ENCODE results near the gene PTGDS. TPM values are rescaled to one million over a fixed set of nuclear protein-coding genes. Genes with fewer than 3 reads are reported as not detected.

The PTGDS gene
- 4.7 TPM in 1 of 2 replicates, not detected in the other for total RNA-seq (2014; rRNA removed; shearing (Covaris generic))

DNA sequence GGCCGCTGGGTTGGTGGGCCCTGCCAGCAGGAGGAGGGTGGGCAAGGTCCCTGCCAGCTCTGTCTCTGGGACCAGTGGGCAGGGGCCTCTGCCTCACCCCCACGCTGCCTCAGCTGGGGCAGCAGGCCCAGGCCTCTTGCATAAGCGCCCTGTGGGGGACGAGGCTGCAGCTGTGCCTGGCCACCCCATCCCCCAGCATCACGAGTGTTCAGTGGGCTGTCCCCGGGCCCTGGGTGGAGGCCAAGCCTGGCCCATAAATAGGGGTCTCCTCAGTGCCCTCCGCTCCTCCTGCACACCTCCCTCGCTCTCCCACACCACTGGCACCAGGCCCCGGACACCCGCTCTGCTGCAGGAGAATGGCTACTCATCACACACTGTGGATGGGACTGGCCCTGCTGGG lies at the start of gene PTGDS:
PTGDS (plus strand) TSS at position 282 of the 400 bp plus-strand sequence; CDS start at position 357, 75 bp downstream.
- DNase-seq (ENCODE audit: low spot score) = peak; percentile 45
- in situ Hi-C loops (cut with HindIII; ENCODE audit: low sequenced_read_pairs) = no loop called here

DNA sequence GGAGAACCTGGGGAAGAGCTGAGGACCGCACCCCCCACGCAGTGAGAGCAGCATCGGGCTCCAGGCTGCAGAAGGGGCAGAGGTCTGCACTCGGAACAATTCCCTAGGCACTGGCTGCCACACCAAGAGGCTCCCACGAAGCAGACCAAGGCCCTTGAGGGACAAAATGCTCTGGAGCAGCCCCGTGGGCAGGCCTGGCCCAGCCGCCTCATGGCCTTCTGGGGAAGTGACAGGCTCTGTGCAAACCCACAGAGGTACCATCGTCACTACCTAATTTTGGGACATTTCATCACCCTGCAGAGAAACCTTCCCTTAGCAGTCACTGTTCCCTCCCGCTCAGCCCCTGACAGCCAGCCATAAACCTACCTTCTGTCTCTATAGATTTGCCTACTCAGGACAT lies 48.7 kb upstream of the PTGDS start:
- peak; percentile 78 for DNase-seq (ENCODE audit: low spot score)
- in situ Hi-C loops (cut with HindIII; ENCODE audit: low sequenced_read_pairs) = loop anchor here (25.0 kb wide), 2 partner anchors 109 to 234 kb away; partner anchors contain the start of genes ABCA2, FUT7, LRRC26 and NPDC1

DNA sequence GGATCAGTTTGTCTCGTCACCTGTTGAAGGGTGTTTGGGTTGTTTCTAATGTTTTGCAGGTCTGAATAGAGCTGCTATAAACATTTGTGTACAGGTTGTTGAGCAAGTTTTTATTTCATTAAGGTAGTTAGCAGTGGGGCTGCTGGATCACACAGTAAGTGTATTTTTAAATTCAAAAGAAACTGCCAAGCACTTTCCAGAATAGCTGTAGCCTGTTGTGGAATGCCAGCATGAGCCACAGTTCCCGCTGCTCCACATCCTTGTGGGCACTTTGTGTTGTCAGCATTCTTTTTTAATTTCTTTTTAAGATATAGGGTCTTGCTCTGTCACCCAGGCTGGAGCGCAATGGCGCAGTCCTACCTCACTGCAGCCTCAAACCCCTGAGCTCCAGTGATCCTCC lies 47.3 kb upstream of the PTGDS start:
- in situ Hi-C loops (cut with HindIII; ENCODE audit: low sequenced_read_pairs) = loop anchor here (10.0 to 25.0 kb wide), 4 partner anchors 45 to 232 kb away; partner anchors contain the start of genes ABCA2, FUT7, LRRC26 and NPDC1
- DNase-seq (ENCODE audit: low spot score) = no peak

DNA sequence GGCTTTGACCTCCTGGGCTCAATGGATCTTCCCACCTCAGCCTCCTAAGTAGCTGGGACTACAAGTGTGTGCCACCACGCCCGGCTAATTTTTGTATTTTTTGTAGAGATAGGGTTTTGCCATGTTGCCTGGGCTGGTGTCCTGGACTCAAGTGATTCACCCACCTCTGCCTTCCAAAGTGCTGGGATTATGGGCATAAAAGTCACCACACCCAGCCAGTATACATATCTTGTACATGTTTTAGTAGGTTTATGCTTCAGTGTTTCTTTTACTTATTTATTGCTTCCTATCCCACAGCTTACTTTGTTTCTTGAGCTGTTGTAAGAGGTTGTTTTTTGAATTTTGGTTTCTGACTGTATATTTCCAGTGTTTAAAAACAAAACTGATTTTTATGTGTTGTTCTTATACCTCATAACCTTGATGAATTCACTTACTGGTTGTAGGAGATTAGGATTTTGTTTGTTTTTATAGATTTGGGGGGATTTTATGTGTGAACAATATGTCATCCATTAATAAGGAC lies 45.6 kb upstream of the PTGDS start:
- in situ Hi-C loops (cut with HindIII; ENCODE audit: low sequenced_read_pairs) = loop anchor here (10.0 to 25.0 kb wide), 4 partner anchors 47 to 231 kb away; partner anchors contain the start of genes ABCA2, FUT7, LRRC26 and NPDC1
- DNase-seq (ENCODE audit: low spot score) = no peak

DNA sequence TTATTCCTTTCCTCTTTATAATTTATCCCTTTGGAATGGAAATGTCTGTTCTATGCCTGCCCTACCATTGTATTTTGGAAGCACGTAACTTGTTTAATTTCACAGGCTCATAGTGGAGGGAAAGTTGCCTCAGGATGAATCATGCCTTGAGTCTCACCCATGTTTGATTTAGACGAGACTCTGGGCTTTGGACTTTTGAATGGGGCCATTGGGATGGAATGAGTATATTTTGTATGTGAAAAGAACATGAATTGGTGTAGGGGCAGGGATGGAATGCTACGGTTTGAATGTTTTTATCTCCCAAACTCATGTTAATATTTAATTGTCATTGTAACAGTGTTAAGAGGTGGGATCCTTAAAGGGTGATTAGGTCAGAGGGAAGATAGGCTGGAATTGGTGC lies 43.0 kb upstream of the PTGDS start:
- DNase-seq (ENCODE audit: low spot score) = no peak
- in situ Hi-C loops (cut with HindIII; ENCODE audit: low sequenced_read_pairs) = loop anchor here (10.0 to 25.0 kb wide), 4 partner anchors 49 to 228 kb away; partner anchors contain the start of genes ABCA2, FUT7, LRRC26 and NPDC1

DNA sequence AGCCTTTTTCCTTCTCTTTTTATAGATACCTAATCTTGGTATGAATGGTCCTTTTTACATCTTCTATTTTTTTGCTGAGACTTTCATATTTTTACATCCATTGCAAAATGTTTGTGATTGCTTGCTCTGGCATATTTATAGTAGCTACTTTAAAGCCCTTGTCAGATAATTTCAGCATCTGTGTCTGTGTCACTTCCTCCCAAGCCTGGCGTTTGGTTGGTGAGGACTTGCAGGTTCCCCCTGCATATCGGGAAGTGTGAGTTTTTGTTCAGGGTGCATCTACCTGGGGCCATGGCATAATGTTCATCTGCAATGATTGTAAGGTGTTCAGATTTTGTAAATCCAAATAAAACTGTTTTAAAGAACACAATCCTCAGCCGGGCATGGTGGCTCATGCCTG lies 41.7 kb upstream of the PTGDS start:
- no peak for DNase-seq (ENCODE audit: low spot score)
- in situ Hi-C loops (cut with HindIII; ENCODE audit: low sequenced_read_pairs) = loop anchor here (10.0 to 25.0 kb wide), 4 partner anchors 51 to 227 kb away; partner anchors contain the start of genes ABCA2, FUT7, LRRC26 and NPDC1

DNA sequence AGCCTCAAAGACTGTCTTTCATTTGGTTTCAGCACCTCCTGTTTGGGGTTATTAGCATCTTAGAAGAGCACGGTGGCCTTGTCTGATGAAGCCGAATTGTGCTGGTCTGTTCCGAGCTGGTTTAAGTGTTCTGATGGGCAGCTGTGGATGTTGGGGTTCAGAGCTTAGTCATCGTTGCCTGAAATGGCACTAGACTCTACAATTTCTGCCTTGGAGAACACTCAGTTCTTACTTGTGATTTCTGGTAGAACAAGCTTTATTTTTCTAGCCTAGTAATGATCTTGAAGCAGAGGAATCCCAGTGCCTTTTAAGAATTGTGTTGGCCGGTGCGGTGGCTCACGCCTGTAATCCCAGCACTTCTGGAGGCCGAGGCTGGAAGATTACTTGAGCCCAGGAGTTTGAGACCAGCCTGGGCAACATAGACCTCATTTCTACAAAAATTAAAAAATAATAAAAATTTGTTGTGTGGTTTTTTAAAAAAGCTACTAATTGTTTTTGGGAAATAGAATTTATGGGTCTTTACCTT lies 40.6 kb upstream of the PTGDS start:
- in situ Hi-C loops (cut with HindIII; ENCODE audit: low sequenced_read_pairs) = loop anchor here (10.0 to 25.0 kb wide), 4 partner anchors 52 to 226 kb away; partner anchors contain the start of genes ABCA2, FUT7, LRRC26 and NPDC1
- DNase-seq (ENCODE audit: low spot score) = no peak

DNA sequence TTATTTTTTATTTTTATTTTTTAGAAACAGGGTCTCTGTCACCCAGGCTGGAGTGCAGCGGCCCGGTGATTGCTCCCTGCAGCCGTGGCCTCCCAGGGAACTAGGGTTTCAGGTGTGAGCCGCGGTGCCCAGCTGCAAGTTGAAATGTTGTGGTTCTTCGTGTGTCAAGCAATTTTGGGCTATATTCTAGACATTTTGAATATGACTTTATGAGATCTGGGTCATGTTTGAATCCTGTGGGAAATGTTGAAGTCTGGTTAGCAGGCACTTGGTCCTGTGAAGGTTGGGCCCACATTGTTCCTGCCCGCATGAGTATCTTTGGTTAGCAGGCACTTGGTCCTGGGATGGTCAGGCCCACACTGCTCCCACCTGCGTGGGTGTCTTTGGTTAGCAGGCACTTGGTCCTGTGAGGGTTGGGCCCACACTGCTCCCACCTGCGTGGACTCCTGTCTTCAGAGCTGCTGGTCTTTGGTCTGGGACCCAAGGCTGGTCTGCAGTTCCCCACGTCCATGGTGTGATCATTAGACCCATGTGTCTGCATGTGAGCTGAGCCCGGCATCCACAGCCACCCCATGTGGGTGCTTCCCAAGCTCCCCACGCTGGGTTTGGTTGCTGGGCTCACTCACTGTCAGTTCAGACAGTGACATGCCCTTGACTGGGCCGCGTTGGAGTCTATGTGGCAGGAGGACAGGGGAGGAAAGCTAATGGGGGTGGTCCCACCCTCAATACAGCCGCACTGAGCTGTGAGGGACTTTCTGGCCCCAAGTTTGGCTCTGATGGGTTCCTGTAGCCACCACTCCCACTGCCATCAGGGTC lies 39.9 kb upstream of the PTGDS start:
- DNase-seq (ENCODE audit: low spot score) = no peak
- in situ Hi-C loops (cut with HindIII; ENCODE audit: low sequenced_read_pairs) = loop anchor here (10.0 to 25.0 kb wide), 4 partner anchors 53 to 225 kb away; partner anchors contain the start of genes ABCA2, FUT7, LRRC26 and NPDC1

DNA sequence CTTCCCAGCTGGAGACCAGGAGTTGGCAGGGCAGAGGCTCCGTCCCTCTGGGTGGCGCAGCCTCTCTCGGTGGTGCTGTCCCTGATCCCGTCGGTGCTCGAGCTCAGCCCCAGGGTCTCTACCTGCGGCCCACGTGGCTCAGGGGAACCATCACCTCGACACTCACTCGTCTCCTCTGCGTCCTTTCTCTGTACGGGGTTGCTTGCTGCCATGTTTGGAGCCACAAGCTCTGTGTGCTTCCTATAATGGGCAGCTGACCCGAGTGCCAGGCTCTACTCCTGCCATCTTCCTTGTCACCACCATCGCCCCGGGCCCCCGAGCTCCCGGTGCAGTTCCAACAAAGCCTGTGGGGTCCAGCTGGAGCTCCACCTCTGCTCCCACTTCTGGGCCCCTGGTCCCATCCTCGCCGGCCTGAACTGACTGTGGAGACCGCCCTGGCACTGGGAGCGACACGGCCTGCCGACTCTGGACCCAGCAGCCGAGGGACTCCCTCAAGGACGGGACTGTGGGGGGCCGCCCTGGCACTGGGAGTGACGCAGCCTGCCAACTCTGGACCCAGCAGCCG lies 37.8 kb upstream of the PTGDS start:
- in situ Hi-C loops (cut with HindIII; ENCODE audit: low sequenced_read_pairs) = loop anchor here (10.0 to 25.0 kb wide), 4 partner anchors 55 to 223 kb away; partner anchors contain the start of genes ABCA2, FUT7, LRRC26 and NPDC1
- no peak for DNase-seq (ENCODE audit: low spot score)

DNA sequence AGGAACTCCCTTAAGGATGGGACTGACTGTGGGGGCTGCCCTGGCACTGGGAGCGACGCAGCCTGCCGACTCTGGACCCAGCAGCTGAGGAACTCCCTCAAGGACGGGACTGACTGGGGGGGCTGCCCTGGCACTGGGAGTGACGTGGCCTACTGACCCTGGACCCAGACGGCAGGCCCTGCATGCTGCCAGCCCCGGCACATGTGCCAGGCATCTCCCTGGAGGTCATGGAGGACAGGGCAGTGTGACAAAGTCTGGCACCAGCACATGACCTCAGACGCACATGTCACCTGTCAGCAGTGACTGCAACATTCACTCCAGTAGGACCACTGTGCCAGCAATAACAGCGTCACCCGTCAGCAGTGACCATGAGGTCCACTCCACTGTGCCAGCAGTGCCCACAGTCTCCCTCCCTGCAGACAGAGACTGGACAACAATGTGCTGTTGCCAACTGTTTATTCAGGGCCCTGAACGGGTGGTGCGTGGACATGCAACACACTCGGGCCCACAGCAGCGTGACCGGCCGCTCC lies 37.2 kb upstream of the PTGDS start:
- DNase-seq (ENCODE audit: low spot score) = peak; percentile 69
- in situ Hi-C loops (cut with HindIII; ENCODE audit: low sequenced_read_pairs) = loop anchor here (10.0 to 25.0 kb wide), 4 partner anchors 55 to 222 kb away; partner anchors contain the start of genes ABCA2, FUT7, LRRC26 and NPDC1

DNA sequence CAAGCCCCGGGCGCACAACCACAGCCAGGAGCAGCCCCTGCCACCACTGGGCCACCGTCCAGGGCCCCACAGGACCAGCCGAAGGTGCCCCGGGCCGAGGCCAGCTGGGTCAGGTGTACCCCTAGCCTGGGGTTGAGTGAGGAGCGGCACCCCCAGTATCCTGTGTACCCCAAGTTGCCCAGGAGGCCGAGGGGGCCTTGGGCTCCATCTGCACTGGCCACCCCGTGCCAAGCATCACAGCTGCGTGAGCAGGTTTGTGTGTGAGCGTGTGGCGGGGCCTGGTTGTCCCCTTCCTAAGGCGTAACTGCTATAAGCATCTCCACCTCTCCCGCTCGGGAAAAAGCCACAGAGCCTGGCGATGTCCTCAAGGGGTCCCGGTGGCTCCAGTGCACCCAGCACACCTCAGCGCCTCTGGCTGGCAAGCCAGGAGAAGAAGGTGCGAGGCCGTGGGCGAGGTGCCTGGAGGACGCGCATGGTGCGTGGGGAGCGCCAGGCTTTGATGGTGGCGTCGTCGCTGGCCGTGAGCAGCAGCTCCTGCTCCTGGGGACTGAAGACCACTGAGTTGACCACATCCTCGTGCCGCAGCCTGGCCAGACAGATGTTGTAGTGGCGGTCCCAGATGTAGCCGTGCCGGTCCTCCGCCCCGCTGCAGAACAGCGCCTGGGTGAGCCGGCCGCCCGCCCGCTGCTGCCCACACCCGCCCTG lies 36.6 kb upstream of the PTGDS start:
- in situ Hi-C loops (cut with HindIII; ENCODE audit: low sequenced_read_pairs) = loop anchor here (25.0 kb wide), 2 partner anchors 97 to 222 kb away; partner anchors contain the start of genes ABCA2, FUT7, LRRC26 and NPDC1
- DNase-seq (ENCODE audit: low spot score) = no peak

DNA sequence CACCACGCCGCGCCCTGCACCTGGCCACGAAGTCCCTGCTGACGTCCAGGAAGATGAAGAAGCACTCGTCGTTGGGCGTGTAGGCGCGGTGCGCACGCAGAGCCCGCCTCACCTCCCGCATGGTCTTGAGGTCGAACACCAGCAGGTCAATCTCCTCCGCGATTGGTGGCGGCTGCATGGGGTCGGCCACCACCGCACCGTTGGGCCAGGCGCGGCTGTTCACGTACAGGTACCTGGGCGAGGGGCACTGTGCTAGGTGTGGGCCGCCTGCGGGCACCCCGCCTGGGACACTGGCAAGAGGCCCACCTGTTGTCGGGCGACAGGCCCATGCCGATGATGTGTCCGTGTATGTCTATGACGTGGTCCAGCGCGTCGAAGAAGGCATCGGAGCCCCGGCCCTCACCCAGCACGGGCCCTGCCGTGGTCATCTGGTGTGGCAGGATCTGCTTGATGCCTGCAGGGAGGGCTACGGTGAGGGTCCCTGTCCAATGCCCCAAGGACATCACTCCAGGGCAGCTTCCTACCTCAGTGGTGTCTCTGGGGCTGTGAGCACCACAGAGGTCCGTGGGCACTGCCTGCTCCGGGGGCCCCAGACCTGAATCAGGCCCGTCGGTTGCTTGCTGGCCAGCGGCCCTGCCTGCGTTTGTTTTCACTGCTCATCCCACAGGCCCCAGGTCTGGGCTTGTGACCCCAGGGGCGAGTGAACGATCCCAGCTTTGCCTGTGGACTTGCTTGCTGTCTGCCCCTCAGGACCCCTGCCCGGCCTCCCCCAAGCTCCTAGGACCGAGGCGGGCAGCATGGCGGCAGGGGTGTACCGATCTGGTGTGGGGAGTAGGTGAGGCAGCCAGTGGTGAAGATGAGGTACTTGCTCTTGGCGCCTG lies 35.8 kb upstream of the PTGDS start:
- in situ Hi-C loops (cut with HindIII; ENCODE audit: low sequenced_read_pairs) = loop anchor here (25.0 kb wide), 2 partner anchors 96 to 221 kb away; partner anchors contain the start of genes ABCA2, FUT7, LRRC26 and NPDC1
- no peak for DNase-seq (ENCODE audit: low spot score)

DNA sequence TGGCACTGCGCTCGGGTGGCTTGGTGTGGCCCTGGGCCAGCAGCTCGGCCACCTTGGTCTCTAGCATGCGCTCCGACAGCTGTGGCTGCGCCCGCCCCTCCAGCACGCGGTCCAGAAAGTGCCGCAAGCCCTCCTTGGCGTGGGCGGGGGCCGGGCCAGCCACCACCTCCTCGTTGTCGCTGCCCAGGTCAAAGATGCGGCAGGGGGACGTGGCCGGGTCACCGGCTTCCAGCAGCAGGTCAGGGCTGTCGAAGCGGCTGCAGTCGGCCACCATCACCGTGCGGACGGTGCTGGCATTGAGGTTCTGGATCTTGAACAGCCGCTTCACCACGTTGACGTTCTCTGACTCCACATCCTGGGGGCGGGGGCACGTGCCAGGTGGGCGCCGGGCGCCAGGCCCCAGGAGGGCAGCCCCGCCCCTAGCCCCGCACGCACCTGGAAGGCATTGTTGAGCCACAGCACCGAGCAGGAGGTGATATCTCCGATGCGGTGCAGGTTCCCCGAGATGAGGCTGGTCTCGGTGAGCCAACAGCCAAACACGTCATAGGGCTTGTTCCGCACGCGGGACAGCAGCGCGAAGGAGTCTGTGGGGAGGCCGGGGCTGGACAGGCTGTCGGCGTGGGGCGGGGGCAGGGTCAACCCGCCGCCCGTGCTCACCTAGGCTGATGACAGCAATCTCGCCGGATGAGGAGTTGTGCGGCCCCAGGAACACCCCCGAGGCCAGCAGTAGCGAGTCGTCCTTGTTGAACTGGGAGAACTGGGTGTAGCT lies 35.0 kb upstream of the PTGDS start:
- in situ Hi-C loops (cut with HindIII; ENCODE audit: low sequenced_read_pairs) = loop anchor here (25.0 kb wide), 2 partner anchors 95 to 220 kb away; partner anchors contain the start of genes ABCA2, FUT7, LRRC26 and NPDC1

DNA sequence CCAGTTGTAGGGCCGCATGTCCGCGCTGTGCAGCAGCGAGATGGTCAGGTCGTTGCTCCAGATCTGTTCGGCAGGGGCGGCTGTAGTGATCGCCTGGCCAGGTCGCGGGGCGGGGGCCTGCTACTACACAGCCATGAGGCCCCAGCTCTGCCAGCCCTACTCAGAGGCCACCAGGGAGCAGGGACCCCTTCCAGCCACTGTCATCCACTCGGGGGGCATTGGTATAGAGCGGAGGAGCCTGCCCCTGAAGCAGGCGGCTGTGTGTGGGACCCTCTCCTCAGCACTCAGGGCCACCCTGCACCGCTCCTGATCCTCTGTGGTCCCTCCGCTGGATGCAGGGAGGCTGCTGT lies 34.4 kb upstream of the PTGDS start:
- no peak for DNase-seq (ENCODE audit: low spot score)
- in situ Hi-C loops (cut with HindIII; ENCODE audit: low sequenced_read_pairs) = loop anchor here (25.0 kb wide), 2 partner anchors 94 to 219 kb away; partner anchors contain the start of genes ABCA2, FUT7, LRRC26 and NPDC1

More for the DNA sequence above, 35.0 kb upstream of the PTGDS start:
- no peak for DNase-seq (ENCODE audit: low spot score)

DNA sequence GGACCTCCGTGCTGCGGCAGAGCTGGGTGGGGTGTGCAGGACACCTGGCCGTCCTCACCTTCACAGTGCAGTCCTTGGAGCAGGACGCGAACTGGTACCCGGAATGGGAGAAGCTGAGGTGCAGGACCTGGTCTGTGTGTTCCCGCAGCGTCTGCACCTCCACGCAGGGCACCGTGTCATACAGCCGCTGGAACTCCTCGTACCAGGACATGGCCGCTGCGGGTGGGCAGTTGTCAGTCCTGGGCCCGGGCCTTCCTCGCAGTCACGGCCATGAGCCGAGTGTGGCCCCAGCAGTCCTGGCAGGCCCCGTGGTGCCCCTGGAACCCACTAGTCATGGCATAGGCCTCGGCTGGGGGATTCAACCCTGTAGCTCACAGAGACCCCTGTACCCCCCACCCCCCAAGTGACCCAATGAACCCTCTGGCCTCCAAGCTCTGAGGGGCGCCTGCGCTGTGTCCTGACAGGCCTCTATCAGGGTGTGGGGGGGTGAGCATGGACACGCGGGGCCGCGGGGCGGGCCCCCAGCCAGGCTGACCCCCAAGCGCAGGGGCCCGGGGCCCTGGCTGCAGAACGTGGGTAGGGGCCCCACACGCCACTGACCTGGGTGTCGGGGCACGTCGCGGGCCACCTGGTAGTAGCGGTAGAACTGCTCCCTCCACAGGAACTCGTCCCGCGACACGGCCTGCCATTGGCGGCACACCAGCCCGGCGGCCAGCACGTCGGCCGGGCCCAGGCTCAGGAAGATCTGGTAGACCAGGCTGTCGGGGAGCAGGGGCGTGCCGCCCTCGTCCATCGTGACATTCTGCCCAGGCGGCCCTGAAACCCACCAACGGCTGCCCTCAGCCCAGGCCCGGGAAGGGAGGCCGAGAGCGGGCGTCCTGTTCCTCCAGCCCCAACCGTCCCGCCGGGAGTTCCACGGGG lies 33.8 kb upstream of the PTGDS start:
- in situ Hi-C loops (cut with HindIII; ENCODE audit: low sequenced_read_pairs) = loop anchor here (25.0 kb wide), 2 partner anchors 94 to 219 kb away; partner anchors contain the start of genes ABCA2, FUT7, LRRC26 and NPDC1

More for the DNA sequence above, 33.8 kb upstream of the PTGDS start:
- DNase-seq (ENCODE audit: low spot score) = no peak
